C4-2B (cell line): ENCODE measurements around the gene DUSP7.

Experiments used
- CTCF ChIP-seq: fragments of 450-650 bp; conservative IDR thresholded peaks from 2 replicates; pipeline ENCODE4 v1.5.1; 2017; ENCODE audit warnings: mild to moderate bottlenecking
- ZFX ChIP-seq: fragments of 450-650 bp; IDR thresholded peaks from 2 replicates; pipeline ENCODE4 v1.6.1; 2017

- TF ChIP-seq ZFX (no peak), CTCF (no peak)
Measured at GRCh38 chr3:52036222-52036694, 20.1 kb downstream of the DUSP7 start.
